NCI-H146 (cell line): Measurements from ENCODE around the gene PCOLCE2.

Experiments used
- DNase-seq: peaks from one replicate; lab custom pipeline; 2025; lab: John Stamatoyannopoulos, UW

PCOLCE2 gene

DNA sequence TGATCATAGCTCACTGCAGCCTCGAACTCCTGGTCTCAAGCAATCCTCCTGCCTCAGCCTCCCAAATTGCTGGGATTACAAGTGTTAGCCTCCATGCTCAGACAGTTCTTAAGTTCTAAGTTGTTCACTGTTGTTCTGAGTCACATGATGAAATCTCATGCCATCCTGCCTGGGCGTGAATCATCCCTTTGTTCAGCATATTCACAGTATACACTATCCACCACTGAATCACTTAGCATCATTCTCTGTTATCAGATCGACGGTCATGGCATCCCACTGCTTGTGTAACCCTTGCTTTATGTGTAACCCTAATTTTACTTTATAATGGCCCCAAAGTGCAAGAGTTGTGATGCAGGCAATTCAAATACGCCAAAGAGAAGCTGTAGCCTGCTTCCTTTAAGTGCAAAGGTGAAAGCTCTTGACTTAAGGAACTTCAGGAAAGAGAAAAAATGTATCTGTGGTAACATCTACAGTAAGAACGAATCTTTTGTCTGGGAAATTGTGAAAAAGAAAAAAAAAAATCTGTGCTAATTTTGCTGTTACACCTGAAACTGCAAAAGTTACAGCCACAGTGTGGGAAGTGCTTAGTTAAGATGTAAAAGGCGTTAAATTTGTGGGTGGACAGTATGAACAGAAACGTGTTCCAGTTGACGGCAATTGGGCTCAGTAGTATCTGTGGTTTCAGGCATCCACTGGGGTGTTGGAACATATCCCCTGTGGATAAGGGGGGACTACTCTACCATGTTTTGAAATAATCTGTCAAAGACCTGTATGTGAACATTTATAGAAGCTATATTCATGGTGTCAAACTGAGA is 80.6 kb downstream of the PCOLCE2 start:
- DNase-seq = no peak

- no peak for DNase-seq
Measured at GRCh38 chr3:142802891-142803290, 86.0 kb downstream of the PCOLCE2 start.

DNA sequence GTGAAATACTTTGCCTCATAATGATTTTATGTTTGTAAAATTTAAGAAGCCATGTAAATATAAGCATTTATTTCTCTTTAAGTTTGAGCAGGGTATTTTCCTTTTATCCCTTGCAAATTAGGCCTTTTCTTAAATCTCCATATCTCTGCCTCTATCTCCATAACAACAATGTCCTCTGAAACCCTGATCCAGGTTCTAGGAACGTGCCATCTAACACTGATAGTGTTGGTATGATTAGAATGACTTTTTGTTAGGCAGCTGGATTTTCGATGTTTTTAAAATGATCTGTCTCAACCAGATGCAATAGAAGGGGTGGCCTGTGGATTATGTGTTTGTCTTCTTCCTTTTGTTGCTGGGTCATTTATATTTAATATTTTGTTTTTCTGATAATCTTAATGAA is 87.1 kb downstream of the PCOLCE2 start:
- DNase-seq = no peak

GRCh38 chr3:142796823-142797222 is 92.1 kb downstream of the PCOLCE2 start:
- no peak for DNase-seq

DNA sequence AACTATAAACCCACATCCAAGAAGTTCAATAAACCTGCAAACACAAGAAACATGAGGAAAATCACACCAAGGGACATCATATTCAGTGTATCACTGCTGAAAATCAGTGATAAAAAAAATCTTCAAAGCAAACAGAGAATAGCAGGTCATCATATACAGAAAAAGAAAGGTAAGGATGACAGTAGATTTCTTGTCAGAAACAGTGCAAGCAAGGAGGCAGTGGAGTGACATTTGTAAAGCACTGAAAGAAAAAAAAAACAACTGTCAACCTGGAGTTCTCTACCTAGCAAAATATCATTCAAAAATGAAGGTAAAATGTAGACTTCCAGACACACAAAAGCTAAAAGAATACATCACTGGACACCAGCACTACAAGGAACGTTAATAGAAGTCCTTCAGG is 93.6 kb downstream of the PCOLCE2 start:
- DNase-seq = no peak

DNA sequence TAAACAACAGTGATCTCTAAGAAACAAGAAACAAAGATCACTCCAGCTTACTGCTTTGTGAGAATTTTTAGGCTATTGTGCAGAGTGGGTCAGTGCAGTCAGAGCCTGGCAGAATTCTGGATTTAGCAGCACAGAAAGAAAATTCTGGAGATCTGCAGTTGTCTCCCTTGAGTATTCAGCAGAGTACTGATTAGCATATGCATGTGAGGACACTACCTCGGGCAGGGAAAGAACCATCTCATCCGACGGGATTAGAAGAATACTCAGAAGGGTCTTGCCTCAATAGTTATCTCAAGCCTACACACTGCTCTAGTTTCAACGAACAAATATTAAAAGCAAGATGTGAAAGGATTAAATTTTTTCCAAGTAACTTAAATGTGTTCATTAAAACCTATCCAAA is 94.4 kb downstream of the PCOLCE2 start:
- DNase-seq = no peak

DNA sequence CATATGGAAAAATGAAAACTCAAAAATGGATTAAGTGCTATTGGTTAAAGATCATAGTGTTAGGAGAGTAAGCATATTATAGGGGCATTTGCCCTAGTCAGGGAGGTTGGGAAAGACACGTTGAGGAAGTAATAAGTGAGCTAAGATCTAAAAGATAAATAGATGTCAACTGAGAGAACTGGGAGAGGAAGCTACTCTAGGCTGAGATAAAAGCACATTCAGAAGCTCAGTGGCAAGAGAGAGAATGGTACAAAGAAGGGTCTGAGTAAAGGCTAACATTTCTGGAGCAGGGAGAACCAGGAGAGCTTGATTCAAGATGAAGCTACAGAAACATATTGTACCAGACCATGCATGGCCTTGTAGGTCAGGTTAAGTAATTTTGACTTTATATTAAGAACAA is 101.2 kb downstream of the PCOLCE2 start:
- DNase-seq = no peak

DNA sequence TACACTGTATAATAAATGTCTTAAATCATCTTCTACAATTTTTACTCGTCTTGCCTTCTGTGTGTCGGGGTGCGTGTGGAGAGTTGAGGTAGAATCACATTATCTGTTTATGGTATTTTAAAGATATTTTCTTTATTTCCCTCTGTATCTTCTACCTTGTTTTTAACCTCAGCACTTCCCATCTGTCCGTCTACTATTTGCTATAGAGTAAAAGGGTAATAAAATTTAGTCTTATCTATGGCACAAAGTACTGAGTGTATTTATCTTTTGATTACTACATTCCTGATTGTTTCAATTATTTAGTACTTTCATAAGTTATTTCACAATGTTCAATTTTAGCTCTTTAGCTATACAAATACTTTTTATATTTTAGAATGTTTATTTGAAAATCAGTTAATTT is 102.9 kb downstream of the PCOLCE2 start:
- DNase-seq = no peak

DNA sequence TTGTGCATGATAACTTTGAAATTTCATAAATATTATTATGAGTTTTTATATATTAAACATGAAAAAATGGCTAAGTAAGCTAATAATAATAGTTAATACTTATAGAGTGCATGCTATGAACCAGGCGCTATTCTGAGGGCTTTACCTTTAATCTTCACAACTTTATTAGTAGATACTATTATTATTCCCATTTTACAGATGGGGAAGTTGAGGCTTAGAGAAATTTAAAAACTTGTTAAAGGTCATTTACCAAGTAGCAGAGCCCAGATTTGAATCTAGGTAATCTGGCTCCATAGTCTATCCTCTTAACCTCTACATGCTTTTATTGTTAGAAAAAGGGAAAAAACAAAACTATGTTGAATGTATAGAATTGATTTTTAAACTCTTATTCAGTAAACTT is 104.7 kb downstream of the PCOLCE2 start:
- DNase-seq = no peak

DNA sequence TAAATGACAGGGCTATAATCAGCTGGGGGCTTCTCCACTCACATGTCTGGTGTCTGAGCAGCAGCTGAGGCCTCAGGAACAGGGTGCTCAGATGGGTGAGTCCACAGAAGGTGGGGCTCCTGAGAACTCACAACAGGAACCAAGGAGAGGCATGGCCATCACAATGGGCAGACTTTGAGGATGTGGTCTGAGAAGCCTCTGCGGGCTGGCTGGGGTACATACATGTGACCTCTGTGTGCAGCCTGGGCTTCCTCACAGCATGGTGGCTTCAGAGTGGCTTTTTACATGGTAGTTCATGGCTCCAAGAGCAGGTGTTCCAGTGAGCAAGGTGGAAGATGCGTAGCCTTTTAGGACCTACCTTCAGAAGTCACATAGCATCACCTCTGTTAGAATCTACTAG is 106.3 kb downstream of the PCOLCE2 start:
- no peak for DNase-seq

- DNase-seq = no peak
Measured at GRCh38 chr3:142779591-142779990, 109.3 kb downstream of the PCOLCE2 start.

DNA sequence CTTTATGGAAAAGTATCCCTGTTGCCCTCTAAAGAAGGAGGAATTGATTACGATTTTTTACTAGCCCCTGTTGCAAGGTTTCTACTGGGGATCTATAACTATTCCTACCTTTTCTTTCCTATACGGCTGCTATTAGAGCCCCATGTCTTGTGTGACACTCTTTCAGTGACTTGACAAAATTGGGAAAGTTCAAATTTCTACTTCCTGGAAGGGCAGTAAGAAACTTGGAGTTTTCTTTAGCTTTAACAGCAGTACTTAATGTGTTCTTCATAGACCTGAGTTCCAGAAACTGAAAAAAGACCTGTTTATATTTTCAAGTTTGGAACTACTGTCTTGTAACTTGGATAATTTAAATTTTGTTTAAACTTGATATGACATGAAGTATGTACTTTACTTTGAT is 110.3 kb downstream of the PCOLCE2 start:
- DNase-seq = no peak

GRCh38 chr3:142777927-142778326 is 111.0 kb downstream of the PCOLCE2 start:
- no peak for DNase-seq

DNA sequence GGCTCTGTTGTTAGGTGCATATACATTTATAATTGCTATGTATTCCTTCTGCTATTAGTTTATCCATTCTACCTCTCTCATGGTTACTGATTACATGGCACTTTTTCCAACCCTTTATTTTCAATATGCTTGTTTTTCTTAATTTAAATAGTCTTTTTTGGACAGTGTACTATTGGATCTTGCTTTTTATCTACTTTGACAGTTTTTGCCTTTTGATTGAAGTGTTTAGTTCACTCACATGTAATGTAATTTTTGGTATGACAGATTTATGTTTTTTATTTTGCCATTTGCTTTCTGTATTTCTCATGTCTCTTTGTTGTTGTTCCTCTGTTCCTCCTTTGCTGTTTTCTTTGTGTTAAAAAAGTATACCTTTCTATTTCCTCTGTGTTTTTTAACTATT is 120.5 kb downstream of the PCOLCE2 start:
- no peak for DNase-seq
